Measurements from ENCODE around the gene IFITM5.

- TF ChIP-seq CTCF (IDR thresholded peaks at IDR 0.05) (no peak), POLR2A (IDR thresholded peaks at IDR 0.05) (no peak)
These were observed 12.9 kb upstream of the IFITM5 start for GRCh38 chr11:312092-312816.

Data from lower leg skin (tissue), 3 donors.